Measurements from ENCODE around the gene CUBN.
A peak's percentile ranks its signal among the peaks of the same experiment; 100 is the strongest.
"Not testable (repeated sequence)": the region's sequence is repeated elsewhere in the genome, so short reads cannot be mapped to it uniquely, and the experiment has no call there.

Gene CUBN

DNA sequence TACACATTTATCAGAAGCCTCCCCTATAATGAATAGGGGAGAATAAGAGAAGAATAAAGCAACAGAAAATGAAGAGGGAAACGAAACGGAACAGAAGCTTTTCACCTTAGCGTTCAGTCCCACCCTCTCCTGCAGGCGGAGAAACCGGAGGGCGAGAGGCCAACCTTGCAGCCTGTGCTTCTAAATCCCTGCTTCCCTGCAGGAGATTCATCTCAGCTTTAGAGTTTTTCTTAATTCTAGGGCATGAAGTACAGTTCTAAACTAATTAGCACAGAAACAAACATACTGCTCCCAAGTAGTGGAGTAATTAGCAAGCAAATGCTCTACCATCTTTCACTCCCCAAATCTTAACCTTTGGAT is 107.2 kb downstream of the CUBN start:
- H3K4me3 ChIP-seq: peak overlapping the region; percentile 6
- no peak for DNase-seq (ENCODE audit: low spot score)

DNA sequence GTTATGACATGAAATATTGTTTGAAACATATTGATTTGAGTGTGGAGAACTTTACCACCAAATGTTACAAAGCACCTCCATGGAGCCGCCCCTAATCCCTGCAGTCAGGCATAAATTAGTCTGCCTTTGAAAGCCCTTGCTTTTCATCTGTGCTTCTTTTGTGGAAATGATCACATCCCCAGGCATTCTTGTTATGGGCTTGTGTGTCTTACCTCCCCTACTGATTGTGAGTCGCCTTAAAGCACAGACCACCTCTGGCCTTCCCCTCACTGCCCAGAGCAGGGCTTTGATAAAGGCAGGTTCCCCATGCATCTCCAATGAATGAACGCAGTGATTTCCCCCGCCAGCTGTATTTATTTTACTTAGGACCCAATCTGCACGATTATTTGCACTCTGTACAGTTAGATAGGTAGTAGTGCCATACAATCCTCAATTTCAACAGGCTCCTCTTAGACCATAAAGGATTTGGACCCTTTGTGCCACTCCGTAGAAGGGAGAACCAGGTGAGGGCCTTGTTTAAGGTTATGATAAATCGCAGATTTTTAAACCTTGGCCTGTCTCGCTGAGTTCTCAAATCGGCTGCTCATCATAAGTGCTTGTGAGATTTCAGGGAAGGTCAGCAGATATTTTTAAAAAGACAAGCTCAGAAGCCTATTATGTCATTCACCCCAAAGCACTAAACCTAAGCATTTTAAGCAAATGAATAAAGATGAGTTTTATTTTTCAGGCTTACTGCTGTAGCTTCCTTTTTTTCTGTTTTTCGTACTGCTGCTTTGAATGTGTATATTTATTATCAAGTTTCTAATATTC is 107.8 kb downstream of the CUBN start:
- no peak overlapping the region for H3K4me3 ChIP-seq
- H3K27ac ChIP-seq: no peak overlapping the region
- TF ChIP-seq, protein P1, sequence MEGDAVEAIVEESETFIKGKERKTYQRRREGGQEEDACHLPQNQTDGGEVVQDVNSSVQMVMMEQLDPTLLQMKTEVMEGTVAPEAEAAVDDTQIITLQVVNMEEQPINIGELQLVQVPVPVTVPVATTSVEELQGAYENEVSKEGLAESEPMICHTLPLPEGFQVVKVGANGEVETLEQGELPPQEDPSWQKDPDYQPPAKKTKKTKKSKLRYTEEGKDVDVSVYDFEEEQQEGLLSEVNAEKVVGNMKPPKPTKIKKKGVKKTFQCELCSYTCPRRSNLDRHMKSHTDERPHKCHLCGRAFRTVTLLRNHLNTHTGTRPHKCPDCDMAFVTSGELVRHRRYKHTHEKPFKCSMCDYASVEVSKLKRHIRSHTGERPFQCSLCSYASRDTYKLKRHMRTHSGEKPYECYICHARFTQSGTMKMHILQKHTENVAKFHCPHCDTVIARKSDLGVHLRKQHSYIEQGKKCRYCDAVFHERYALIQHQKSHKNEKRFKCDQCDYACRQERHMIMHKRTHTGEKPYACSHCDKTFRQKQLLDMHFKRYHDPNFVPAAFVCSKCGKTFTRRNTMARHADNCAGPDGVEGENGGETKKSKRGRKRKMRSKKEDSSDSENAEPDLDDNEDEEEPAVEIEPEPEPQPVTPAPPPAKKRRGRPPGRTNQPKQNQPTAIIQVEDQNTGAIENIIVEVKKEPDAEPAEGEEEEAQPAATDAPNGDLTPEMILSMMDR (IDR thresholded peaks at IDR 0.05): no peak
- no peak for DNase-seq (ENCODE audit: low spot score)

More for the DNA sequence above, 107.2 kb downstream of the CUBN start:
- H3K27ac ChIP-seq: peak overlapping the region; percentile 47 to 76
- TF ChIP-seq, protein P1 (IDR thresholded peaks at IDR 0.05): no peak

DNA sequence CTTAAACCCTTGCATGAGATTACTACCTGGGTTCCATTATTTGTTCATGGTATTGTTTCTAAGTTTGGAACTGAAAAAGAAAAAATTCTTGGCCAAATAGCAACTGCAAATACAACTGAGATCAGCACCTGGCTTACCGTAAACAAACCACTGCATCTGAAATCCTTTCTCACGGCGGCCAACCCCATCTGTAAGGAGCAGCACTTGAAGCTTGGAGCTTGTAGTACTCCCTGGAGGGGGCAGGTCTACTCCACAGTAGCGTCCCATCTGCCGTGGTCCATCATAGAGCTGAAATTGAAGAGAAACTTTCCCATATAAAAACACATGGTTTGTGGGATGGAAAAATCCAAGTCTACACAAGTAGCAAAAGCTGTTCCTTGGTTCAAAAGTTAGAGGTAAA is 109.9 kb downstream of the CUBN start:
- Histone ChIP-seq H3K27ac (no peak overlapping the region), H3K4me3 (no peak overlapping the region)
- no peak for DNase-seq (ENCODE audit: low spot score)
- TF ChIP-seq, protein P1 (IDR thresholded peaks at IDR 0.05): no peak

DNA sequence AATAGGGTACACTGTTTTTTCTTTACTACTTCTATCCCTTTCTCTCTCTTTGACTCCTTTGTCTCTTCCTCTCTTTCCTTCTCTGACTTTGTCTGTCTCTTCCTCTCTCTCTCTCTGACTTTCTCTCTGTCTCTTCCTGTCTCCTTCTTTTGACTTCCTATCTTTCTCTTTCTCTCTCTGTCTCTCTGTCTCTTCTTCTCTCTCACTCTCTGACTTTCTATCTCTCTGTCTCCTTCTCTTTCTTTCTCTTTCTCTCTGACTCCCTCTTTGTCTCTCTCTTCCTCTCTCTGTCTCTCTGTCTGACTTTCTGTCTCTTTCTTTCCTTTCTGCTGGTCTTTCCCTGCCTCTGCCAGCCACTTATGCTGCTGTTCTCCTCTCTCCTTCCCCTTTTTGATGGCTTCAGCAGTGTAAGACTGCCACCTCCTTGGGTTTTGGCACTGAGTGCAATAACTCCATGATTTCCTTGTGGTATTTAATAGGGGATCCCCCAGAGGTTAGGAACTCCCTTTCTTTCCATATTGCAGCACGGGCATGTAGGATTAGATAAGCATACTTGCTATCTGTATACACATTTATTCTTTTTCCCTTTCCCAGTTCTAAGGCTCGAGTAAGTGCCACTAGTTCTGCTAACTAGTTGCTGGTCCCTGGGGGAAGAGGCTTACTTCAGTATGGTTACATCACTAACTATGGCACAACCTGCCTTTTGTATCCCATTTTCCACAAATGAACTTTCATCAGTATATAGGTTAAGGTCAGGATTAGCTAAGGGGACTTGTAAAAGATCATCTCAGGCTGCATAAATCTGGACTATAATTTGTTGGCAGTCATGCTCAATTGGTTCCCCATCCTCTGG is 116.3 kb downstream of the CUBN start:
- DNase-seq (ENCODE audit: low spot score); H3K4me3 ChIP-seq; H3K27ac ChIP-seq: not testable (repeated sequence)

DNA sequence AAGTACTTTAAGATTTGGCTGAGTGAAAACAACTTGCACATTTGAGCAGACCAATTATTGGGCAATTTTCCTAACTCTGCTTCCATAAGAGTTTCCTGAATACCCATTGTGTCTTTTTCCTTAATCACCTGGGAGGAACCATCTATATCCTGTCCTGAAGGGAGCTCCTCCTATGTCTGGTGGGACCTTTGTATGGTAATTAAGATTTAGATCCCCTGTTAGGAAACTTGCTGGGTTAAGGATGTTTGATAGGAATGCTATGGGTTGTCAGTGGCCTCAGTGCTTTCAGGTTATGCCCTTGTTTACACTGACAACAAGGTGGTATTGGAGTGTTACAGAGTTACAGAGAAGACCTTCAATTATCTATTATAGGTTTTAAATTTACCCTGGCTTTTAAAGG is 116.9 kb downstream of the CUBN start:
- not testable (repeated sequence) for DNase-seq (ENCODE audit: low spot score); H3K4me3 ChIP-seq; H3K27ac ChIP-seq

DNA sequence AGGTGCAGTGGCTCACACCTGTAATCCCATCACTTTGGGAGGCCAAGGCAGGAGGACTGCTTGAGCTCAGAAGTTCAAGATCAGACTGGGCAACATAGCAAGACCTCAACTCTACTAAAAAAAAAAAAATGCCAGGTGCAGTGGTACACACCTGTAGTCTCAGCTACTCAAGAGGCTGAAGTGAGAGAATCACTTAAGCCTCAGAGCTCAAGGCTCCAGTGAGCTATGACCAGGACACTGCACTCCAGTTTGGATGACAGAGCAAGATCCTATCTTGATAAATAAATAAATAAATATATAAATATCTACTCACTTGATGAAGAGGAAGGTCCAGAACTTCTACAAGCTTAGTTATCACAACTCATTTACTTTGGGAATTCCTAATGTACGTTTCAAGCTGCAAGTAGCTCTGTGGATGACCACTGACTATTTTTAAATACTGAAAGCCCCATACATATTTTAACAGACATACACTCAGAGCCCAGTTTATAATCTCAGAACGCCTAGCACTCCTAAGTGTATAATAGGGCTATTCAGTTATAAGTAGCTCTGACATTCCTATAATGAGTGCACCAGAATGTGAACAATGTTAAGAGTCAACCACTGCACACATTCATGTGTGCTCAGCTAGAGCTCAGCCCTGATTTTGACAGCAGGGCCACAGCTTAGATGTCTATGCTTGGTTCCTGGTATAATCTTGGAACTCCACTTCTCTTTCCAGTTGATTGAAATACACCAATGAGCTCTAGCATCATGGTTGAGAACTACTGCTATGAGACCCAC is 119.1 kb downstream of the CUBN start:
- DNase-seq (ENCODE audit: low spot score): no peak
- H3K4me3 ChIP-seq: no peak overlapping the region
- TF ChIP-seq, protein P1 (IDR thresholded peaks at IDR 0.05): no peak
- H3K27ac ChIP-seq: peak overlapping the region in 1 of 2 donors; percentile 85

DNA sequence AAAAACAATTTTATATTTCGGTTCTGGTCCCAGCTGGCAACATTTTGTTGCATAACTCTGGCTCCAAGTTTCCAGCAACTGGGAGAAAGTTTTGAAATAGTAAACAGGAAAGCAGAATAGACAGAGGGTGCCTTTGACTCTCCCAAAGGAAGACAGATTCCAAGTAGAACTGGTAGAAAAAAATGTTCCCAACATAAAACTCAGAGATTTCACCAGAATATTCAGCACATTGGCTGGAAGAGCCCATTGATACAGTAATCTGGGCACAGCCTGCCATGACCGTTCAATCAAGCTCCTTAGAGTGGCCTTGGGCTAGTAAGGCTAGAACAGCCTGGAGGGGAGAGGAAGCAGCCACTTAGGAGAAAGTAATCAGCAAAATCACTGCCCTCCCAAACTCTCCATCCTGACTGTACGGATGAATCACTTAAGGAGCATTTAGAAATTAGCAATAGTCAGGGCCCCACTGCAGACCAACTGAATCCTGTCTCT is 120.4 kb downstream of the CUBN start:
- peak overlapping the region; percentile 58 to 85 for H3K27ac ChIP-seq
- TF ChIP-seq, protein P1 (IDR thresholded peaks at IDR 0.05): no peak
- H3K4me3 ChIP-seq: no peak overlapping the region
- DNase-seq (ENCODE audit: low spot score): no peak

Data from coronary artery (tissue), 2 donors.